ENCODE results near the gene HACD2.
"Not testable (repeated sequence)": the region's sequence is repeated elsewhere in the genome, so short reads cannot be mapped to it uniquely, and the experiment has no call there.

Gene HACD2

DNA sequence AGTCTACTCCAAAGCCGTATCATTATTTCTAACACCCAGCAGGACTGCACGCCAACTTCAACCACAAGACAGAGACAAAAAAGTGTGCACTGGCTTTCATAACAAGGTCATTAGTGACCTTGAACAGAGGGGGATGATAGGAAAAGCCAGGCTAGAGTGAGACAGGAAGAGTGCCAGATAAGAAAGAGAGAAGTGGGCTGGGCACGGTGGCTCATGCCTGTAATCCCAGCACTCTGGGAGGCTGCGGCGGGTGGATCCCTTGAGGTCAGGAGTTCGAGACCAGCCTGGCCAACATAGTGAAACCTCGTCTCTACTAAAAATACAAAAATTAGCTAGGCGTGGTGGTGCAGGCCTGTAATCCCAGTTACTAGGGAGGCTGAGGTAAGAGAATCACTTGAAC is 97.8 kb downstream of the HACD2 start:
- not testable (repeated sequence) for H3K4me3 ChIP-seq (ENCODE audit: low read depth, low read length); H3K27me3 ChIP-seq (ENCODE audit: control insufficient read depth, insufficient read depth, low read length); H3K9me3 ChIP-seq (ENCODE audit: control insufficient read depth, insufficient read depth, low read length); H3K9ac ChIP-seq (ENCODE audit: low read depth, low read length); H3K36me3 ChIP-seq (ENCODE audit: control insufficient read depth, insufficient read depth, low read length); H3K4me1 ChIP-seq (ENCODE audit: control insufficient read depth, insufficient read depth, low read length)

GRCh38 chr3:123486460-123486859 is 98.4 kb downstream of the HACD2 start:
- no peak overlapping the region for H3K9ac ChIP-seq (ENCODE audit: low read depth, low read length)
- H3K4me1 ChIP-seq (ENCODE audit: control insufficient read depth, insufficient read depth, low read length), result no peaks in the 10 kb centered on the region
- no peaks in the 10 kb centered on the region for H3K9me3 ChIP-seq (ENCODE audit: control insufficient read depth, insufficient read depth, low read length)
- H3K27me3 ChIP-seq (ENCODE audit: control insufficient read depth, insufficient read depth, low read length), result no peaks in the 10 kb centered on the region
- no peak overlapping the region for H3K4me3 ChIP-seq (ENCODE audit: low read depth, low read length)
- H3K36me3 ChIP-seq (ENCODE audit: control insufficient read depth, insufficient read depth, low read length), result no peaks in the 10 kb centered on the region

- Histone ChIP-seq H3K4me3 (ENCODE audit: low read depth, low read length) (no peak overlapping the region), H3K27me3 (ENCODE audit: control insufficient read depth, insufficient read depth, low read length) (no peaks in the 10 kb centered on the region), H3K4me1 (ENCODE audit: control insufficient read depth, insufficient read depth, low read length) (no peaks in the 10 kb centered on the region), H3K9me3 (ENCODE audit: control insufficient read depth, insufficient read depth, low read length) (no peaks in the 10 kb centered on the region), H3K36me3 (ENCODE audit: control insufficient read depth, insufficient read depth, low read length) (no peaks in the 10 kb centered on the region), H3K9ac (ENCODE audit: low read depth, low read length) (no peak overlapping the region)
Measured at GRCh38 chr3:123485551-123485950, 99.3 kb downstream of the HACD2 start.

GRCh38 chr3:123483146-123483545 is 101.7 kb downstream of the HACD2 start:
- H3K27me3 ChIP-seq (ENCODE audit: control insufficient read depth, insufficient read depth, low read length), result no peaks in the 10 kb centered on the region
- H3K4me3 ChIP-seq (ENCODE audit: low read depth, low read length), result no peak overlapping the region
- H3K36me3 ChIP-seq (ENCODE audit: control insufficient read depth, insufficient read depth, low read length), result no peaks in the 10 kb centered on the region
- no peaks in the 10 kb centered on the region for H3K4me1 ChIP-seq (ENCODE audit: control insufficient read depth, insufficient read depth, low read length)
- H3K9me3 ChIP-seq (ENCODE audit: control insufficient read depth, insufficient read depth, low read length), result no peaks in the 10 kb centered on the region
- no peak overlapping the region for H3K9ac ChIP-seq (ENCODE audit: low read depth, low read length)

DNA sequence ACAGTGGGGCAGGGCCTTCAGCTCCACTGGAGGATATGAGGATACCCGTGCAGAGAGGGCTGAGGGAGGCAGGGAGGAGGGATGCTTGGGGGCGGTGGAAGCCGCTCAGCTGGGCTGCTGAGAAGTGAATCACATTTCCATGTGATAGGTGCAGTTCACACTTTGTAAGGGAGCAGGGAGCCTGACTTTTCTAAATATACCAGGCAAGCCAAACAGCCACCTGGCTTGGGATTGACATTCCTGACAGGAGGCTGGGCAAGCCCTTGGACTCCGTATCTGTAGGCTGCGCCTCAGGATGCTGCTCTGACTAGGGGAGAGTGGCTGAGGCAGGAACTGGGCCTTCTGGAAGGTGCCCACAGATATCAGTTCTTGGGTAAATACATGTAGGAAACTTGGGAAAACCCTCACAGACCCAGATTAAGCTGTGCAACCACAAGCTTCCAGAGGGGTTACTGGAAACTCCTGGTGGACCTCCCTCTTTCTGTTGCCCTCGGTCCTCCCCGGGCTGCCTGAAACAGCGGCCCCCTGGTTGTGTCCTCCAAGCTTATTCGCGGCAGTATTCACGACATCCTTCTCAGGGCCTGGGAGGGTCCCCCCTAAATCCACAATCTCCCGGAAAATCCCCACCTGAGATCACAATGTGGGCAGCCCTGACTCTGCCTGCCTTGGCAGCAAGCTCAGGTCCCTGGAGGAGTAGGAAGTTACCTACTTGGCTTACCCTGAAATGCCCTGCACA is 103.0 kb downstream of the HACD2 start:
- no peaks in the 10 kb centered on the region for H3K4me1 ChIP-seq (ENCODE audit: control insufficient read depth, insufficient read depth, low read length)
- no peak overlapping the region for H3K9ac ChIP-seq (ENCODE audit: low read depth, low read length)
- no peaks in the 10 kb centered on the region for H3K9me3 ChIP-seq (ENCODE audit: control insufficient read depth, insufficient read depth, low read length)
- H3K4me3 ChIP-seq (ENCODE audit: low read depth, low read length), result no peak overlapping the region
- no peaks in the 10 kb centered on the region for H3K27me3 ChIP-seq (ENCODE audit: control insufficient read depth, insufficient read depth, low read length)
- H3K36me3 ChIP-seq (ENCODE audit: control insufficient read depth, insufficient read depth, low read length), result no peaks in the 10 kb centered on the region

- Histone ChIP-seq H3K4me3 (ENCODE audit: low read depth, low read length) (no peak overlapping the region), H3K27me3 (ENCODE audit: control insufficient read depth, insufficient read depth, low read length) (no peaks in the 10 kb centered on the region), H3K9me3 (ENCODE audit: control insufficient read depth, insufficient read depth, low read length) (no peaks in the 10 kb centered on the region), H3K9ac (ENCODE audit: low read depth, low read length) (no peak overlapping the region), H3K36me3 (ENCODE audit: control insufficient read depth, insufficient read depth, low read length) (no peaks in the 10 kb centered on the region), H3K4me1 (ENCODE audit: control insufficient read depth, insufficient read depth, low read length) (no peaks in the 10 kb centered on the region)
Measured at GRCh38 chr3:123481071-123481470, 103.8 kb downstream of the HACD2 start.

DNA sequence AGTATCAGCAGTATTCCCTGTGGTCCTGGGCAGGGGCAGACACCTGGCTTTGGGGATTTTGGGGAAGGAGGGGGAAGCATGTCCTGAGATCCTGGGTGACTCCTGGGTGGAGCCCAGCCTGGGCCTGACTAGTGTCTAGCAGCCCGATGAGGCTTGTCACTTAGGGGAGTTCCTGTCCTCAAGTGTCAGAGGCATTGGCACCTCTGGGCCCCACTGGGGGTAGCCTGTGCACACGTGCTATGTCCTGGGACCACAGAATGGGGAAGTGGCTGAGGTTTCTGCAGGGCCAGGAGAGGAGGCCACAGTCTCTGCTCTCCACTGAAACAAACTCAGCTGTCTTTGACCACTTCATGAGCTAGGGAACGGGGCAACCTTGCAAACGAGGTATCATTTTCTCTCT is 104.4 kb downstream of the HACD2 start:
- H3K4me1 ChIP-seq (ENCODE audit: control insufficient read depth, insufficient read depth, low read length), result no peaks in the 10 kb centered on the region
- no peaks in the 10 kb centered on the region for H3K36me3 ChIP-seq (ENCODE audit: control insufficient read depth, insufficient read depth, low read length)
- H3K9ac ChIP-seq (ENCODE audit: low read depth, low read length), result no peak overlapping the region
- H3K9me3 ChIP-seq (ENCODE audit: control insufficient read depth, insufficient read depth, low read length), result no peaks in the 10 kb centered on the region
- H3K4me3 ChIP-seq (ENCODE audit: low read depth, low read length), result no peak overlapping the region
- H3K27me3 ChIP-seq (ENCODE audit: control insufficient read depth, insufficient read depth, low read length), result no peaks in the 10 kb centered on the region

DNA sequence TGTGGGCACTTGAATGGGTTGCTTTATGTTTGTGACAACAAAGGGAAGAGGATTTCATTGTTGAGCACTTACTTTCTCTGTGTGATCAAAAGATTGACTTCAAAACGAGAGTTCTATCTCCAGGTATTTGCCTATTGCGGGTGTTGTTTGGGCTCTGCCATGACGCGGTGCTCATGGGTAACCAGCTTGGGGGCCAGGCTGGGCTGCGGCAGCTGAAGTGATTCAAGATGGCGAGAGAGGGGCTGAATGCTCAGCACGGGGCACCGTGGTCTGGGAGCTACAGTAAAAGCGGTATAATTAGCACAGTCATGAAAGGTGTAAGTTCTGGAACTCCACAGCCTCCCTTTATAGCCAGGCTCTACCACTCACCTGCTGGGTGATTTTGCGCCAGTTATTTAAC is 105.0 kb downstream of the HACD2 start:
- no peaks in the 10 kb centered on the region for H3K27me3 ChIP-seq (ENCODE audit: control insufficient read depth, insufficient read depth, low read length)
- H3K36me3 ChIP-seq (ENCODE audit: control insufficient read depth, insufficient read depth, low read length), result no peaks in the 10 kb centered on the region
- no peak overlapping the region for H3K9ac ChIP-seq (ENCODE audit: low read depth, low read length)
- no peaks in the 10 kb centered on the region for H3K4me1 ChIP-seq (ENCODE audit: control insufficient read depth, insufficient read depth, low read length)
- H3K4me3 ChIP-seq (ENCODE audit: low read depth, low read length), result no peak overlapping the region
- H3K9me3 ChIP-seq (ENCODE audit: control insufficient read depth, insufficient read depth, low read length), result no peaks in the 10 kb centered on the region

- no peaks in the 10 kb centered on the region for H3K36me3 ChIP-seq (ENCODE audit: control insufficient read depth, insufficient read depth, low read length)
Measured at GRCh38 chr3:123478314-123478713, 106.5 kb downstream of the HACD2 start.

GRCh38 chr3:123476967-123477750 is 107.7 kb downstream of the HACD2 start:
- no peak overlapping the region for H3K4me3 ChIP-seq (ENCODE audit: low read depth, low read length)
- no peaks in the 10 kb centered on the region for H3K36me3 ChIP-seq (ENCODE audit: control insufficient read depth, insufficient read depth, low read length)
- no peak overlapping the region for H3K9ac ChIP-seq (ENCODE audit: low read depth, low read length)
- H3K9me3 ChIP-seq (ENCODE audit: control insufficient read depth, insufficient read depth, low read length), result no peaks in the 10 kb centered on the region
- no peaks in the 10 kb centered on the region for H3K4me1 ChIP-seq (ENCODE audit: control insufficient read depth, insufficient read depth, low read length)
- H3K27me3 ChIP-seq (ENCODE audit: control insufficient read depth, insufficient read depth, low read length), result no peaks in the 10 kb centered on the region

More at GRCh38 chr3:123478314-123478713, 106.5 kb downstream of the HACD2 start:
- Histone ChIP-seq H3K4me3 (ENCODE audit: low read depth, low read length) (no peak overlapping the region), H3K27me3 (ENCODE audit: control insufficient read depth, insufficient read depth, low read length) (no peaks in the 10 kb centered on the region), H3K4me1 (ENCODE audit: control insufficient read depth, insufficient read depth, low read length) (no peaks in the 10 kb centered on the region), H3K9me3 (ENCODE audit: control insufficient read depth, insufficient read depth, low read length) (no peaks in the 10 kb centered on the region), H3K9ac (ENCODE audit: low read depth, low read length) (no peak overlapping the region)

DNA sequence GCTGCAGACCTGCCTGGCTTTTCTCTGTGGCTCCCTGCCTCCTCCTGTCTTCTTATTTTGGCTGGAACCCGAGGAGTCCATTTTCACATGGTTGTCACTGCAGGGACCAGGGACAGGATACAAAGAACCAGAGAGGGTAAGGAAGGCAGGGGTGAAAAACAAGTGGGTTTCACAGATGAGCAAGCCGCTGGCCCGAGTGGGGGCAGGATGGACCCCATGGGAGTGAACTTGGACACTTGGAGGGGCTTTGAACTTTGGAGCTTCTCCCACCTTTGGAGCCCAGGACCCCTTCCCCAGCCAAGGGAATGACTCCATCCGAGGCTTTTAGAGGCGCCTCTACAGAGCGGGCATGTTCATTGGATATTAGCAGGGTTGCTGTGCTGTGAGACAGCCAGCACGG is 109.1 kb downstream of the HACD2 start:
- Histone ChIP-seq H3K36me3 (ENCODE audit: control insufficient read depth, insufficient read depth, low read length) (no peaks in the 10 kb centered on the region), H3K4me1 (ENCODE audit: control insufficient read depth, insufficient read depth, low read length) (no peaks in the 10 kb centered on the region), H3K27me3 (ENCODE audit: control insufficient read depth, insufficient read depth, low read length) (no peaks in the 10 kb centered on the region)

DNA sequence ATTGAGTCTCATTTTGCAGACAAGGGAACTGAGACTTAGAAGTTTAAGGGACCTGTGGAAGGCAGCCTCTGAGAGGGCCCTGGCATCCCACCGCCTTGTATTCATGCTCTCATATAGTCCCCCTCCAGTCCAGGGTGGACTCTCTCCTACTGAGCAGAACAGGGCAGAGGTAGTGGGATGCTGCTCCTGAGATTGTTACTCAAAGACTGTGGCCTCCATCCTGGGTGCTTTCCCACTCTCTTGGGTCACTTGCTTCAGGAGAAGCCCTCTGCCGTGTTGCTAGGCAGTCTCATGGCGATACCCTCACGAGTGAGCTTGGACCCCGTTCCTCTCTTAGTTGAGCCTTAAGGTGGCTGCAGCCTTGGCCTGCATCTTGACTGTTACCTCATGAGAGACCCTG is 113.7 kb downstream of the HACD2 start:
- no peak overlapping the region for H3K4me3 ChIP-seq (ENCODE audit: low read depth, low read length)
- H3K4me1 ChIP-seq (ENCODE audit: control insufficient read depth, insufficient read depth, low read length), result no peaks in the 10 kb centered on the region
- H3K27me3 ChIP-seq (ENCODE audit: control insufficient read depth, insufficient read depth, low read length), result no peaks in the 10 kb centered on the region
- H3K9ac ChIP-seq (ENCODE audit: low read depth, low read length), result no peak overlapping the region
- no peaks in the 10 kb centered on the region for H3K36me3 ChIP-seq (ENCODE audit: control insufficient read depth, insufficient read depth, low read length)
- no peaks in the 10 kb centered on the region for H3K9me3 ChIP-seq (ENCODE audit: control insufficient read depth, insufficient read depth, low read length)

More for the DNA sequence above, 109.1 kb downstream of the HACD2 start:
- Histone ChIP-seq H3K9ac (ENCODE audit: low read depth, low read length) (no peak overlapping the region), H3K4me3 (ENCODE audit: low read depth, low read length) (no peak overlapping the region), H3K9me3 (ENCODE audit: control insufficient read depth, insufficient read depth, low read length) (no peaks in the 10 kb centered on the region)
